Measurements from ENCODE around the gene BCL2L11. TPM values are rescaled to one million over a fixed set of nuclear protein-coding genes. Genes with fewer than 3 reads are reported as not detected.

BCL2L11 gene
- total and polyA plus RNA-seq, 8 donors: 16.7 to 35.7 (median 27.5) TPM

- no peak overlapping the region for H3K27ac ChIP-seq
- intact Hi-C loops (cut with DNase I): no loop called here
- H3K4me1 ChIP-seq: no peaks in the 10 kb centered on the region
- ATAC-seq: no peak
- peaks cover 0 to 59% of the 10 kb centered on the region in 2 donors for H3K36me3 ChIP-seq
- H3K4me3 ChIP-seq: no peak overlapping the region
- DNase-seq: no peak
- H3K9me3 ChIP-seq: no peaks in the 10 kb centered on the region
- no peak for TF ChIP-seq CTCF (IDR thresholded peaks at IDR 0.05)
- H3K27me3 ChIP-seq: no peaks in the 10 kb centered on the region
These were observed 34.9 kb downstream of the BCL2L11 start for GRCh38 chr2:111155610-111156009.

- ATAC-seq (no peak), DNase-seq (no peak)
- Histone ChIP-seq H3K27me3 (no peaks in the 10 kb centered on the region), H3K9me3 (no peaks in the 10 kb centered on the region), H3K27ac (no peak overlapping the region), H3K4me3 (no peak overlapping the region), H3K4me1 (no peaks in the 10 kb centered on the region), H3K36me3 (peaks cover 0 to 55% of the 10 kb centered on the region in 2 donors)
- TF ChIP-seq CTCF (IDR thresholded peaks at IDR 0.05): no peak
- intact Hi-C loops (cut with DNase I): no loop called here
These were observed 35.8 kb downstream of the BCL2L11 start for GRCh38 chr2:111156529-111156928.

GRCh38 chr2:111157071-111157661 lies 36.5 kb downstream of the BCL2L11 start:
- no peak overlapping the region for H3K4me3 ChIP-seq
- no peak for TF ChIP-seq CTCF (IDR thresholded peaks at IDR 0.05)
- intact Hi-C loops (cut with DNase I): no loop called here
- peaks cover 0 to 54% of the 10 kb centered on the region in 2 donors for H3K36me3 ChIP-seq
- DNase-seq (no peak), ATAC-seq (no peak)
- no peaks in the 10 kb centered on the region for H3K9me3 ChIP-seq
- no peaks in the 10 kb centered on the region for H3K4me1 ChIP-seq
- H3K27ac ChIP-seq: no peak overlapping the region
- H3K27me3 ChIP-seq: no peaks in the 10 kb centered on the region

GRCh38 chr2:111157798-111158197 lies 37.1 kb downstream of the BCL2L11 start:
- no peaks in the 10 kb centered on the region for H3K9me3 ChIP-seq
- DNase-seq: no peak
- peaks cover 0 to 5% of the 10 kb centered on the region in 2 donors for H3K4me1 ChIP-seq
- H3K4me3 ChIP-seq: no peak overlapping the region
- intact Hi-C loops (cut with DNase I): no loop called here
- no peak for ATAC-seq
- no peak for TF ChIP-seq CTCF (IDR thresholded peaks at IDR 0.05)
- H3K27ac ChIP-seq: no peak overlapping the region
- peaks cover 0 to 49% of the 10 kb centered on the region in 2 donors for H3K36me3 ChIP-seq
- no peaks in the 10 kb centered on the region for H3K27me3 ChIP-seq

- intact Hi-C loops (cut with DNase I): no loop called here
- Histone ChIP-seq H3K36me3 (peaks cover 0 to 43% of the 10 kb centered on the region in 2 donors), H3K4me1 (peaks cover 0 to 6% of the 10 kb centered on the region in 2 donors), H3K9me3 (no peaks in the 10 kb centered on the region), H3K27ac (no peak overlapping the region), H3K4me3 (no peak overlapping the region), H3K27me3 (no peaks in the 10 kb centered on the region)
- no peak for ATAC-seq
- DNase-seq: no peak
- no peak for TF ChIP-seq CTCF (IDR thresholded peaks at IDR 0.05)
These were observed 38.9 kb downstream of the BCL2L11 start for GRCh38 chr2:111159641-111160040.

Data from left lung (tissue), 10 donors.